CD4-positive, alpha-beta T cell treated with Interleukin-4 for 1 hour (primary cell): Measurements from ENCODE around the gene APRT.

Experiments used
- DNase-seq, 2 donors: peaks; one replicate each; pipeline ENCODE4 v3.0.0-alpha.2; 2020 to 2022

Gene APRT

GRCh38 chr16:88770461-88771293 lies 41.1 kb downstream of the APRT start:
- peak in 1 of 2 donors; percentile 60 for DNase-seq

- DNase-seq: peak in 1 of 2 donors; percentile 49
Observed at GRCh38 chr16:88769617-88770460, 41.9 kb downstream of the APRT start.

- no peak for DNase-seq
Observed at GRCh38 chr16:88768071-88768783, 43.5 kb downstream of the APRT start.

- no peak for DNase-seq
Observed at GRCh38 chr16:88767546-88768070, 44.1 kb downstream of the APRT start.

- DNase-seq: no peak
Observed at GRCh38 chr16:88766975-88767374, 44.8 kb downstream of the APRT start.

- no peak for DNase-seq
Observed at GRCh38 chr16:88764913-88765349, 46.8 kb downstream of the APRT start.

- no peak for DNase-seq
Observed at GRCh38 chr16:88764080-88764479, 47.6 kb downstream of the APRT start.

GRCh38 chr16:88763502-88764053 lies 48.1 kb downstream of the APRT start:
- no peak for DNase-seq

GRCh38 chr16:88762941-88763340 lies 48.8 kb downstream of the APRT start:
- no peak for DNase-seq

GRCh38 chr16:88762258-88762870 lies 49.4 kb downstream of the APRT start:
- DNase-seq: no peak

- DNase-seq: no peak
Observed at GRCh38 chr16:88761830-88762229, 49.9 kb downstream of the APRT start.

- DNase-seq: no peak
Observed at GRCh38 chr16:88761143-88761534, 50.6 kb downstream of the APRT start.

GRCh38 chr16:88760424-88761142 lies 51.1 kb downstream of the APRT start:
- no peak for DNase-seq

GRCh38 chr16:88759976-88760350 lies 51.8 kb downstream of the APRT start:
- no peak for DNase-seq
